Measurements from ENCODE around the gene CEP85L.

Gene CEP85L

GRCh38 chr6:118663993-118664985, 12.9 kb upstream of the CEP85L start:
- DNase-seq (ENCODE audit: insufficient read length, low spot score) (no peak), FAIRE-seq (peak; percentile 54)
- TF ChIP-seq PAX5 (IDR thresholded peaks at IDR 0.05; ENCODE audit: insufficient read depth, low read length, severe bottlenecking): no peak
- TF ChIP-seq POU2F2 (IDR thresholded peaks at IDR 0.05; ENCODE audit: low read depth, low read length): no peak
- no peak for TF ChIP-seq TAF1 (IDR thresholded peaks at IDR 0.05; ENCODE audit: low read depth, low read length)
- TF ChIP-seq SPI1 (IDR thresholded peaks at IDR 0.05; ENCODE audit: low read depth, low read length): no peak

- DNase-seq (ENCODE audit: insufficient read length, low spot score): no peak
- no peak for FAIRE-seq
- TF ChIP-seq POLR2AphosphoS5 (IDR thresholded peaks at IDR 0.05; ENCODE audit: low read depth, low read length): no peak
- TF ChIP-seq TAF1 (IDR thresholded peaks at IDR 0.05; ENCODE audit: low read depth, low read length): no peak
- TF ChIP-seq SPI1 (IDR thresholded peaks at IDR 0.05; ENCODE audit: low read depth, low read length): no peak
- TF ChIP-seq POLR2A (IDR thresholded peaks at IDR 0.05; ENCODE audit: low read depth, low read length): no peak
- TF ChIP-seq PAX5 (IDR thresholded peaks at IDR 0.05; ENCODE audit: insufficient read depth, low read length, severe bottlenecking): no peak
- no peak for TF ChIP-seq POU2F2 (IDR thresholded peaks at IDR 0.05; ENCODE audit: low read depth, low read length)
Measured at GRCh38 chr6:118661831-118662230, 10.4 kb upstream of the CEP85L start.

GRCh38 chr6:118660218-118660569, 8.8 kb upstream of the CEP85L start:
- FAIRE-seq (no peak), DNase-seq (ENCODE audit: insufficient read length, low spot score) (no peak)
- TF ChIP-seq POLR2A (IDR thresholded peaks at IDR 0.05; ENCODE audit: low read depth, low read length) (no peak), PAX5 (IDR thresholded peaks at IDR 0.05; ENCODE audit: insufficient read depth, low read length, severe bottlenecking) (no peak), SPI1 (IDR thresholded peaks at IDR 0.05; ENCODE audit: low read depth, low read length) (no peak), POU2F2 (IDR thresholded peaks at IDR 0.05; ENCODE audit: low read depth, low read length) (no peak), POLR2AphosphoS5 (IDR thresholded peaks at IDR 0.05; ENCODE audit: low read depth, low read length) (no peak), TAF1 (IDR thresholded peaks at IDR 0.05; ENCODE audit: low read depth, low read length) (no peak)

GRCh38 chr6:118659513-118660217, 8.3 kb upstream of the CEP85L start:
- no peak for DNase-seq (ENCODE audit: insufficient read length, low spot score)
- FAIRE-seq: no peak
- TF ChIP-seq SPI1 (IDR thresholded peaks at IDR 0.05; ENCODE audit: low read depth, low read length) (no peak), POU2F2 (IDR thresholded peaks at IDR 0.05; ENCODE audit: low read depth, low read length) (no peak), POLR2A (IDR thresholded peaks at IDR 0.05; ENCODE audit: low read depth, low read length) (no peak), PAX5 (IDR thresholded peaks at IDR 0.05; ENCODE audit: insufficient read depth, low read length, severe bottlenecking) (no peak), POLR2AphosphoS5 (IDR thresholded peaks at IDR 0.05; ENCODE audit: low read depth, low read length) (no peak), TAF1 (IDR thresholded peaks at IDR 0.05; ENCODE audit: low read depth, low read length) (no peak)

GRCh38 chr6:118656847-118657451, 5.6 kb upstream of the CEP85L start:
- FAIRE-seq (peak; percentile 75), DNase-seq (ENCODE audit: insufficient read length, low spot score) (no peak)

GRCh38 chr6:118652051-118652615, 742 bp upstream of the CEP85L start:
- FAIRE-seq (no peak), DNase-seq (ENCODE audit: insufficient read length, low spot score) (no peak)
- TF ChIP-seq PAX5 (IDR thresholded peaks at IDR 0.05; ENCODE audit: insufficient read depth, low read length, severe bottlenecking) (no peak), SPI1 (IDR thresholded peaks at IDR 0.05; ENCODE audit: low read depth, low read length) (no peak), POLR2A (IDR thresholded peaks at IDR 0.05; ENCODE audit: low read depth, low read length) (no peak), TAF1 (IDR thresholded peaks at IDR 0.05; ENCODE audit: low read depth, low read length) (no peak), POU2F2 (IDR thresholded peaks at IDR 0.05; ENCODE audit: low read depth, low read length) (no peak), POLR2AphosphoS5 (IDR thresholded peaks at IDR 0.05; ENCODE audit: low read depth, low read length) (no peak)

More at GRCh38 chr6:118656847-118657451, 5.6 kb upstream of the CEP85L start:
- TF ChIP-seq SPI1 (IDR thresholded peaks at IDR 0.05; ENCODE audit: low read depth, low read length): no peak
- no peak for TF ChIP-seq POLR2AphosphoS5 (IDR thresholded peaks at IDR 0.05; ENCODE audit: low read depth, low read length)
- no peak for TF ChIP-seq POU2F2 (IDR thresholded peaks at IDR 0.05; ENCODE audit: low read depth, low read length)
- no peak for TF ChIP-seq PAX5 (IDR thresholded peaks at IDR 0.05; ENCODE audit: insufficient read depth, low read length, severe bottlenecking)
- TF ChIP-seq POLR2A (IDR thresholded peaks at IDR 0.05; ENCODE audit: low read depth, low read length): no peak
- no peak for TF ChIP-seq TAF1 (IDR thresholded peaks at IDR 0.05; ENCODE audit: low read depth, low read length)

GRCh38 chr6:118650582-118651281, 659 bp downstream of the CEP85L start:
- DNase-seq (ENCODE audit: insufficient read length, low spot score) (peak; percentile 42), FAIRE-seq (no peak)
- TF ChIP-seq SPI1 (IDR thresholded peaks at IDR 0.05; ENCODE audit: low read depth, low read length) (no peak), POU2F2 (IDR thresholded peaks at IDR 0.05; ENCODE audit: low read depth, low read length) (no peak), POLR2A (IDR thresholded peaks at IDR 0.05; ENCODE audit: low read depth, low read length) (no peak), TAF1 (IDR thresholded peaks at IDR 0.05; ENCODE audit: low read depth, low read length) (no peak), PAX5 (IDR thresholded peaks at IDR 0.05; ENCODE audit: insufficient read depth, low read length, severe bottlenecking) (no peak), POLR2AphosphoS5 (IDR thresholded peaks at IDR 0.05; ENCODE audit: low read depth, low read length) (no peak)

GRCh38 chr6:118649918-118650581, 1.3 kb downstream of the CEP85L start:
- TF ChIP-seq POLR2AphosphoS5 (IDR thresholded peaks at IDR 0.05; ENCODE audit: low read depth, low read length) (no peak), PAX5 (IDR thresholded peaks at IDR 0.05; ENCODE audit: insufficient read depth, low read length, severe bottlenecking) (no peak), POU2F2 (IDR thresholded peaks at IDR 0.05; ENCODE audit: low read depth, low read length) (no peak), SPI1 (IDR thresholded peaks at IDR 0.05; ENCODE audit: low read depth, low read length) (no peak), TAF1 (IDR thresholded peaks at IDR 0.05; ENCODE audit: low read depth, low read length) (no peak), POLR2A (IDR thresholded peaks at IDR 0.05; ENCODE audit: low read depth, low read length) (no peak)
- FAIRE-seq (peak; percentile 9), DNase-seq (ENCODE audit: insufficient read length, low spot score) (no peak)
